ENCODE measurements around the gene PDE4D.
A peak's percentile ranks its signal among the peaks of the same experiment; 100 is the strongest.

Gene PDE4D

GRCh38 chr5:59617186-59617771, 276.2 kb downstream of the PDE4D start:
- peak overlapping the region in 1 of 2 donors; percentile 16 for H3K27ac ChIP-seq
- peaks cover 0 to 37% (median 6%) of the 10 kb centered on the region in 4 donors for H3K4me1 ChIP-seq
- H3K36me3 ChIP-seq, result no peaks in the 10 kb centered on the region

GRCh38 chr5:59616413-59616812, 277.1 kb downstream of the PDE4D start:
- H3K27ac ChIP-seq, result no peak overlapping the region
- no peaks in the 10 kb centered on the region for H3K36me3 ChIP-seq
- TF ChIP-seq CTCF (IDR thresholded peaks at IDR 0.05), result no peak
- H3K27me3 ChIP-seq, result no peaks in the 10 kb centered on the region
- DNase-seq, result no peak
- no peaks in the 10 kb centered on the region for H3K9me3 ChIP-seq
- peaks cover 0 to 29% (median 4%) of the 10 kb centered on the region in 4 donors for H3K4me1 ChIP-seq
- intact Hi-C loops (cut with DNase I; ENCODE audit: low total_unique reads), result no loop called here
- no peak overlapping the region for H3K4me3 ChIP-seq

More at GRCh38 chr5:59617186-59617771, 276.2 kb downstream of the PDE4D start:
- intact Hi-C loops (cut with DNase I; ENCODE audit: low total_unique reads), result no loop called here
- H3K9me3 ChIP-seq, result no peaks in the 10 kb centered on the region
- no peak for DNase-seq
- no peaks in the 10 kb centered on the region for H3K27me3 ChIP-seq
- no peak overlapping the region for H3K4me3 ChIP-seq
- no peak for TF ChIP-seq CTCF (IDR thresholded peaks at IDR 0.05)

GRCh38 chr5:59615272-59615671, 278.3 kb downstream of the PDE4D start:
- H3K9me3 ChIP-seq, result no peaks in the 10 kb centered on the region
- H3K4me1 ChIP-seq, result peaks cover 0 to 17% (median 0%) of the 10 kb centered on the region in 4 donors
- intact Hi-C loops (cut with DNase I; ENCODE audit: low total_unique reads), result no loop called here
- H3K27ac ChIP-seq, result no peak overlapping the region
- H3K4me3 ChIP-seq, result no peak overlapping the region
- H3K27me3 ChIP-seq, result no peaks in the 10 kb centered on the region
- DNase-seq, result no peak
- no peaks in the 10 kb centered on the region for H3K36me3 ChIP-seq
- no peak for TF ChIP-seq CTCF (IDR thresholded peaks at IDR 0.05)

- intact Hi-C loops (cut with DNase I; ENCODE audit: low total_unique reads), result no loop called here
- no peak for TF ChIP-seq CTCF (IDR thresholded peaks at IDR 0.05)
- Histone ChIP-seq H3K27ac (no peak overlapping the region), H3K36me3 (no peaks in the 10 kb centered on the region), H3K4me3 (no peak overlapping the region), H3K27me3 (no peaks in the 10 kb centered on the region), H3K9me3 (no peaks in the 10 kb centered on the region), H3K4me1 (peaks cover 0 to 12% (median 0%) of the 10 kb centered on the region in 4 donors)
- no peak for DNase-seq
These were observed 283.8 kb downstream of the PDE4D start for GRCh38 chr5:59609501-59610265.

- no peak overlapping the region for H3K27ac ChIP-seq
- DNase-seq, result no peak
- intact Hi-C loops (cut with DNase I; ENCODE audit: low total_unique reads), result no loop called here
- no peak overlapping the region for H3K4me3 ChIP-seq
- no peaks in the 10 kb centered on the region for H3K36me3 ChIP-seq
- H3K9me3 ChIP-seq, result no peaks in the 10 kb centered on the region
- no peaks in the 10 kb centered on the region for H3K27me3 ChIP-seq
- peaks cover 0 to 12% (median 0%) of the 10 kb centered on the region in 4 donors for H3K4me1 ChIP-seq
- TF ChIP-seq CTCF (IDR thresholded peaks at IDR 0.05), result no peak
These were observed 284.8 kb downstream of the PDE4D start for GRCh38 chr5:59608745-59609144.

Data from tibial artery (tissue), 4 donors.